ENCODE data around the gene RRAS.

RRAS gene

GRCh38 chr19:49596407-49596806 lies 43.5 kb downstream of the RRAS start:
- no peak overlapping the region for H3K4me3 ChIP-seq (ENCODE audit: control insufficient read depth, low read depth, low read length)
- no peak for TF ChIP-seq CTCF (IDR thresholded peaks at IDR 0.05; ENCODE audit: control insufficient read depth, insufficient read depth, low read depth, low read length, missing control alignments)
- no peak for DNase-seq (ENCODE audit: low read depth)

- DNase-seq (ENCODE audit: low read depth): no peak
- no peak for TF ChIP-seq CTCF (IDR thresholded peaks at IDR 0.05; ENCODE audit: control insufficient read depth, insufficient read depth, low read depth, low read length, missing control alignments)
- H3K4me3 ChIP-seq (ENCODE audit: control insufficient read depth, low read depth, low read length): no peak overlapping the region
Measured at GRCh38 chr19:49595819-49596404, 44.0 kb downstream of the RRAS start.

GRCh38 chr19:49594993-49595818 lies 44.7 kb downstream of the RRAS start:
- no peak overlapping the region for H3K4me3 ChIP-seq (ENCODE audit: control insufficient read depth, low read depth, low read length)
- DNase-seq (ENCODE audit: low read depth): no peak
- TF ChIP-seq CTCF (IDR thresholded peaks at IDR 0.05; ENCODE audit: control insufficient read depth, insufficient read depth, low read depth, low read length, missing control alignments): no peak

GRCh38 chr19:49594157-49594992 lies 45.6 kb downstream of the RRAS start:
- no peak for DNase-seq (ENCODE audit: low read depth)
- no peak overlapping the region for H3K4me3 ChIP-seq (ENCODE audit: control insufficient read depth, low read depth, low read length)
- no peak for TF ChIP-seq CTCF (IDR thresholded peaks at IDR 0.05; ENCODE audit: control insufficient read depth, insufficient read depth, low read depth, low read length, missing control alignments)

- TF ChIP-seq CTCF (IDR thresholded peaks at IDR 0.05; ENCODE audit: control insufficient read depth, insufficient read depth, low read depth, low read length, missing control alignments): no peak
- peak overlapping the region; percentile 49 for H3K4me3 ChIP-seq (ENCODE audit: control insufficient read depth, low read depth, low read length)
- peak; percentile 41 for DNase-seq (ENCODE audit: low read depth)
Measured at GRCh38 chr19:49593233-49594113, 46.5 kb downstream of the RRAS start.
